A673 (cell line): ENCODE results near the gene MFAP4.

ENCODE experiments used
- EZH2 ChIP-seq: fragments of 200-600 bp; sonication (generic); IDR thresholded peaks from 2 replicates; pipeline ENCODE4 v1.6.1; 2017; ENCODE audit warnings: borderline replicate concordance, low read depth, mild to moderate bottlenecking, mixed read lengths, antibody characterized with exemption, low read length; ENCODE audit not compliant: poor library complexity, severe bottlenecking
- TF ChIP-seq, protein P1 (sequence below): fragments of 300-800, 200-600 bp; sonication (generic); conservative IDR thresholded peaks from 2 replicates; pipeline ENCODE4 v1.5.1; 2017; ENCODE audit warnings: low read depth, mild to moderate bottlenecking, antibody characterized with exemption, low read length, moderate library complexity, mixed read lengths

DNA sequence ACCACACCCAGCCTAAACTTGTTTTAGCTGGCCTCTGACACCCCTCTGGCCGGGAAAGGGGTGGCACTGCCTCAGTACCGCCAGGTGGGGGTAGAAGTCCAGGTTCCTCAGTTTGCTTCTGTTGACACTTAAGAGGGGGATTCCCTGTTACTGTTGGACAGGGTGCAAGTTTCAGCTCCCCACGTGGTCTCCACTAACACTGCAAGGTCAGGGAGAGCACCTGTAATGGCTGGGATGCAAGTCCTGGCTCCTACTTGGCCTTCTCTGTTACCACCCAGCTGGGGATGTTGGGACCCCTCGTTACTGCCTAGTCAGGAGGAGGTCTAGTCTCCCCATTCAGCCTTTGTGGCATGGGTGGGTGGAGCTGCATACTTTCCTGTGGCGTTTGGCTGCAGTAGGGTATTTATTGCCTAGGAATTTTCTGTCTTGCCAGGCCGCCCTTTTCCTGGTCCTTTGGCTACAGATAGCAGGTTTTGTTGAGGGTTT is 10.6 kb upstream of the MFAP4 start:
- TF ChIP-seq, protein P1, sequence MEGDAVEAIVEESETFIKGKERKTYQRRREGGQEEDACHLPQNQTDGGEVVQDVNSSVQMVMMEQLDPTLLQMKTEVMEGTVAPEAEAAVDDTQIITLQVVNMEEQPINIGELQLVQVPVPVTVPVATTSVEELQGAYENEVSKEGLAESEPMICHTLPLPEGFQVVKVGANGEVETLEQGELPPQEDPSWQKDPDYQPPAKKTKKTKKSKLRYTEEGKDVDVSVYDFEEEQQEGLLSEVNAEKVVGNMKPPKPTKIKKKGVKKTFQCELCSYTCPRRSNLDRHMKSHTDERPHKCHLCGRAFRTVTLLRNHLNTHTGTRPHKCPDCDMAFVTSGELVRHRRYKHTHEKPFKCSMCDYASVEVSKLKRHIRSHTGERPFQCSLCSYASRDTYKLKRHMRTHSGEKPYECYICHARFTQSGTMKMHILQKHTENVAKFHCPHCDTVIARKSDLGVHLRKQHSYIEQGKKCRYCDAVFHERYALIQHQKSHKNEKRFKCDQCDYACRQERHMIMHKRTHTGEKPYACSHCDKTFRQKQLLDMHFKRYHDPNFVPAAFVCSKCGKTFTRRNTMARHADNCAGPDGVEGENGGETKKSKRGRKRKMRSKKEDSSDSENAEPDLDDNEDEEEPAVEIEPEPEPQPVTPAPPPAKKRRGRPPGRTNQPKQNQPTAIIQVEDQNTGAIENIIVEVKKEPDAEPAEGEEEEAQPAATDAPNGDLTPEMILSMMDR: no peak
- TF ChIP-seq EZH2: no peak
